HCT116 (cell line): Measurements from ENCODE around the gene CD58. TPM values are rescaled to one million over a fixed set of nuclear protein-coding genes. Genes with fewer than 3 reads are reported as not detected.

Experiments
- ATAC-seq: fragments of 200-7000 bp; cut with Tn5 transposase; 2 replicates; pipeline ENCODE4 v1.9.1; 2020; ENCODE audit warnings: mild to moderate bottlenecking, moderate library complexity
- BruUV-seq: library from RNA; stranded (reverse); fragments of 400-500 nt; replicated peaks from 2 replicates; lab custom pipeline; 2021; lab: Mats Ljungman, UMichigan
- CTCF ChIA-PET: fragments of 300-600 bp; sonication (Branson Sonifier 250); formaldehyde crosslinking; loops from one replicate; lab custom pipeline; 2021; ENCODE audit warnings: antibody characterized with exemption; lab: Charles Lee
- POLR2A ChIA-PET: fragments of 300-600, 350-600 bp; sonication (Branson Sonifier 250); formaldehyde crosslinking; loops from one replicate; lab custom pipeline; 2021; ENCODE audit warnings: antibody characterized with exemption; lab: Charles Lee
- RAD21 ChIA-PET, 2 experiments: fragments of 300-600 bp; sonication (Branson Sonifier 250); formaldehyde crosslinking; loops; one replicate each; lab custom pipeline; 2023; ENCODE audit warnings: low total read pairs in 2 of 2; ENCODE audit not compliant: uncharacterized antibody in 2 of 2, unreplicated experiment in 2 of 2, low non-redundant PET in 1 of 2; lab: Charles Lee
- DNase-seq: peaks from one replicate; pipeline ENCODE4 v3.0.0-alpha.2; 2010; ENCODE audit warnings: low read depth, low spot score
- H2AFZ ChIP-seq: fragments of 200-600 bp; shearing (Covaris generic), sonication (generic); 2 replicates; pipeline ENCODE4 v1.6.1; 2017; ENCODE audit warnings: low read depth, mixed run types, mixed read lengths, antibody characterized with exemption, low read length; ENCODE audit not compliant: poor library complexity, severe bottlenecking
- H3K27ac ChIP-seq: 2 replicates; pipeline ENCODE4 v1.5.1; 2012; ENCODE audit warnings: low read depth, low read length
- H3K27me3 ChIP-seq: fragments of 200-600 bp; sonication (generic); 2 replicates; pipeline ENCODE4 v1.6.1; 2016; ENCODE audit warnings: mixed run types, low read length, mixed read lengths; ENCODE audit not compliant: insufficient read depth
- H3K36me3 ChIP-seq, 2 experiments: fragments of 200-500 bp in 1 of 2; fragments of 200-600 bp in 1 of 2; sonication (Bioruptor generic) in 1 of 2; sonication (generic) in 1 of 2; 2 replicates each; pipeline versions ENCODE4 v1.5.1 to v1.6.1; 2014 to 2016; ENCODE audit warnings: low read length in 2 of 2, inconsistent platforms in 1 of 2, mixed read lengths in 1 of 2, mixed run types in 1 of 2; ENCODE audit not compliant: insufficient read depth in 2 of 2, control insufficient read depth in 1 of 2
- H3K4me1 ChIP-seq, 2 experiments: fragments of 200-600 bp in 1 of 2; sonication (generic) in 1 of 2; 2 replicates each; pipeline versions ENCODE4 v1.5.1 to v1.6.1; 2012 to 2017; ENCODE audit warnings: low read length in 2 of 2, inconsistent platforms in 1 of 2, mild to moderate bottlenecking in 1 of 2, mixed read lengths in 1 of 2, mixed run types in 1 of 2, moderate library complexity in 1 of 2; ENCODE audit not compliant: insufficient read depth in 2 of 2, control insufficient read depth in 1 of 2
- H3K4me2 ChIP-seq: fragments of 200-600 bp; sonication (generic); 2 replicates; pipeline ENCODE4 v1.6.1; 2017; ENCODE audit warnings: mixed run types, low read length, mixed read lengths
- H3K4me3 ChIP-seq, 2 experiments: fragments of 200-600 bp in 1 of 2; sonication (generic) in 1 of 2; replicated peaks in 1 of 2; 2 replicates each; pipeline ENCODE4 v1.5.1; 2011 to 2016; ENCODE audit warnings: low read length in 2 of 2, control low read depth in 1 of 2, low read depth in 1 of 2, mild to moderate bottlenecking in 1 of 2, mixed read lengths in 1 of 2, mixed run types in 1 of 2
- H3K79me2 ChIP-seq: fragments of 200-600 bp; sonication (generic); 2 replicates; pipeline ENCODE4 v1.6.1; 2017; ENCODE audit warnings: mild to moderate bottlenecking, mixed run types, low read length, moderate library complexity, mixed read lengths; ENCODE audit not compliant: insufficient read depth
- H3K9ac ChIP-seq: fragments of 200-600 bp; sonication (generic); 2 replicates; pipeline ENCODE4 v1.6.1; 2016; ENCODE audit warnings: low read length, mixed read lengths
- H3K9me2 ChIP-seq: fragments of 200-600 bp; sonication (generic), shearing (Covaris generic); 2 replicates; pipeline ENCODE4 v1.6.1; 2017; ENCODE audit warnings: mixed run types, mild to moderate bottlenecking, moderate library complexity; ENCODE audit not compliant: insufficient read depth
- H3K9me3 ChIP-seq, 2 experiments: fragments of 200-500 bp in 1 of 2; fragments of 200-600 bp in 1 of 2; sonication (Bioruptor generic) in 1 of 2; sonication (generic) in 1 of 2; 2 replicates each; pipeline ENCODE4 v1.6.1; 2014 to 2017; ENCODE audit warnings: low read length in 2 of 2, mixed read lengths in 2 of 2, inconsistent platforms in 1 of 2, low read depth in 1 of 2, mild to moderate bottlenecking in 1 of 2, mixed run types in 1 of 2, moderate library complexity in 1 of 2; ENCODE audit not compliant: control insufficient read depth in 1 of 2, insufficient read depth in 1 of 2
- H4K20me1 ChIP-seq: fragments of 200-600 bp; sonication (generic), shearing (Covaris generic); 2 replicates; pipeline ENCODE4 v1.6.1; 2017; ENCODE audit warnings: mixed run types, mild to moderate bottlenecking, moderate library complexity; ENCODE audit not compliant: insufficient read depth
- CBX3 ChIP-seq: IDR thresholded peaks from 2 replicates; pipeline ENCODE4 v1.6.1; 2012; ENCODE audit warnings: low read depth
- CEBPB ChIP-seq: IDR thresholded peaks from 2 replicates; pipeline ENCODE4 v1.6.1; 2012; ENCODE audit warnings: low read depth
- CTCF ChIP-seq, 3 experiments: fragments of 200-600 bp in 1 of 3; sonication (generic) in 1 of 3; IDR thresholded peaks in 2 of 3; conservative IDR thresholded peaks in 1 of 3; 2 replicates each; pipeline ENCODE4 v1.5.1; 2012 to 2017; ENCODE audit warnings: low read depth in 2 of 3, low read length in 2 of 3, antibody characterized with exemption in 1 of 3, borderline replicate concordance in 1 of 3, control low read depth in 1 of 3, mild to moderate bottlenecking in 1 of 3, mixed read lengths in 1 of 3, mixed run types in 1 of 3, moderate library complexity in 1 of 3; ENCODE audit not compliant: insufficient read depth in 1 of 3
- EZH2phosphoT487 ChIP-seq: fragments of 200-600 bp; IDR thresholded peaks from 2 replicates; pipeline ENCODE4 v1.6.1; 2018; ENCODE audit warnings: antibody characterized with exemption, borderline replicate concordance
- FOSL1 ChIP-seq: IDR thresholded peaks from 2 replicates; pipeline ENCODE4 v1.6.1; 2012; ENCODE audit warnings: low read depth
- JUND ChIP-seq: IDR thresholded peaks from 2 replicates; pipeline ENCODE4 v1.6.1; 2012
- SIN3A ChIP-seq: IDR thresholded peaks from 2 replicates; pipeline ENCODE4 v1.6.1; 2012; ENCODE audit warnings: low read depth
- SP1 ChIP-seq: IDR thresholded peaks from 2 replicates; pipeline ENCODE4 v1.6.1; 2012; ENCODE audit warnings: low read depth
- SRF ChIP-seq: IDR thresholded peaks from 2 replicates; pipeline ENCODE4 v1.6.1; 2012; ENCODE audit warnings: low read depth
- ZBTB33 ChIP-seq: IDR thresholded peaks from 2 replicates; pipeline ENCODE4 v1.6.1; 2011; ENCODE audit warnings: mild to moderate bottlenecking, low read length, moderate library complexity; ENCODE audit not compliant: insufficient replicate concordance; ENCODE audit errors: extremely low read depth
- ZFX ChIP-seq: fragments of 450-650 bp; IDR thresholded peaks from 2 replicates; pipeline ENCODE4 v1.6.1; 2017
- ZNF274 ChIP-seq: fragments of 200-500 bp; sonication (Bioruptor generic); IDR thresholded peaks from 2 replicates; pipeline ENCODE4 v1.6.1; 2014; ENCODE audit warnings: mild to moderate bottlenecking, low read depth, low read length, inconsistent platforms
- intact Hi-C: fragments of 100-400 bp; cut with micrococcal nuclease; formaldehyde crosslinking; loops from 2 replicates; pipeline ENCODE4 v1.10.0; 2022
- total RNA-seq: library from RNA; stranded (reverse); gene quantifications from one replicate; pipeline ENCODE4 v1.2.1, GENCODE V29; 2021; ENCODE audit not compliant: unreplicated experiment

The CD58 gene
- total RNA-seq, 1 experiment from 2014 or later: 18.0 TPM

GRCh38 chr1:116482490-116482889 is 88.3 kb downstream of the CD58 start:
- ATAC-seq (no peak), DNase-seq (no peak)
- H3K4me2 ChIP-seq: no peak overlapping the region
- no peaks in the 10 kb centered on the region for H3K9me2 ChIP-seq
- intact Hi-C loops: no loop called here
- no peak overlapping the region for H3K4me3 ChIP-seq
- H3K9ac ChIP-seq: no peak overlapping the region
- no TSS peak for BruUV-seq
- ChIA-PET CTCF (interaction anchor here (0.8 to 7.9 kb wide), 2 partner anchors 17 to 342 kb away, joined by 5 to 288 read pairs; no protein-coding TSS in a partner anchor), RAD21 (no interaction called here), POLR2A (interaction anchor here (4.5 kb wide), 1 partner anchor 343 kb away, joined by 36 read pairs; no protein-coding TSS in a partner anchor)
- no peak overlapping the region for H3K27ac ChIP-seq
- H3K79me2 ChIP-seq: no peaks in the 10 kb centered on the region
- TF ChIP-seq CBX3: no peak
- no peak for TF ChIP-seq JUND
- TF ChIP-seq EZH2phosphoT487: no peak
- no peak for TF ChIP-seq SIN3A
- TF ChIP-seq CEBPB: no peak
- no peak for TF ChIP-seq SRF
- TF ChIP-seq CTCF (IDR thresholded peaks at IDR 0.05 in 2 of 3, conservative IDR thresholded peaks at IDR 0.05 in 1 of 3; ENCODE audit: borderline replicate concordance in 1 of 3, insufficient read depth in 1 of 3, low read depth in 2 of 3, low read length in 2 of 3): no peak
- TF ChIP-seq ZFX: no peak
- TF ChIP-seq ZNF274: no peak
- TF ChIP-seq SP1: no peak
- TF ChIP-seq ZBTB33: no peak
- no peak for TF ChIP-seq FOSL1
- no peaks in the 10 kb centered on the region for H3K27me3 ChIP-seq
- no peaks in the 10 kb centered on the region for H4K20me1 ChIP-seq
- no peaks in the 10 kb centered on the region for H3K36me3 ChIP-seq
- no peak overlapping the region for H2AFZ ChIP-seq
- H3K9me3 ChIP-seq: no peaks in the 10 kb centered on the region
- H3K4me1 ChIP-seq: peaks cover 9 to 27% of the 10 kb centered on the region in 2 experiments; a peak in 3 of 4 replicates
